GM12891 (cell line): ENCODE results near the gene CCBE1.

Experiments used
- POLR2A ChIP-seq: IDR thresholded peaks from 2 replicates; pipeline ENCODE4 v1.6.1; 2011; ENCODE audit warnings: low read depth, low read length, control low read depth
- POLR2AphosphoS5 ChIP-seq: IDR thresholded peaks from 2 replicates; pipeline ENCODE4 v1.6.1; 2011; ENCODE audit warnings: low read depth, low read length, control low read depth
- TAF1 ChIP-seq: IDR thresholded peaks from 2 replicates; pipeline ENCODE4 v1.6.1; 2011; ENCODE audit warnings: low read depth, low read length, control low read depth

DNA sequence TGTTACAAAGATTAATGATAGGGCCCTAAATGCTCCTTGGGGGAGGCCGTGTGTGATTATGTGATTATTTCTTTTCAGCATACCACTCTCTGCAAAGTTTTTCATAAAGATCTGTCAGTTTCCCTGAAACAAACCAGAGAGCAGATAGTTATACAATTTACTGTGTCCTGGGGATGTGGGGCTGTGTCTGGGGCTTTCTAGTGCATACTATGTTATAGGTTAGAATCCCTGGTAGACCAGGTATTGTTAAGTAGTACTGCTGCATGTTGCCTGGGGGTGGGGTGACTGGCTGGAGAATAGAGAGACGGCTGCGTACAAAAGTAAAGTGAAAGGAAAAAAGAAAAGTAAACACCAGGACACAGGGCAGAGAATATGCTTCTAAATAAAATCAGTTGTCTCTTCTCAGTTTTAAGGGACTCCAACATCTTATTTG lies 3.3 kb upstream of the CCBE1 start:
- no peak for TF ChIP-seq POLR2A
- TF ChIP-seq POLR2AphosphoS5, result no peak
- TF ChIP-seq TAF1, result no peak
